ENCODE results near the gene GTF3C5.
A peak's percentile ranks its signal among the peaks of the same experiment; 100 is the strongest.

GTF3C5 gene

DNA sequence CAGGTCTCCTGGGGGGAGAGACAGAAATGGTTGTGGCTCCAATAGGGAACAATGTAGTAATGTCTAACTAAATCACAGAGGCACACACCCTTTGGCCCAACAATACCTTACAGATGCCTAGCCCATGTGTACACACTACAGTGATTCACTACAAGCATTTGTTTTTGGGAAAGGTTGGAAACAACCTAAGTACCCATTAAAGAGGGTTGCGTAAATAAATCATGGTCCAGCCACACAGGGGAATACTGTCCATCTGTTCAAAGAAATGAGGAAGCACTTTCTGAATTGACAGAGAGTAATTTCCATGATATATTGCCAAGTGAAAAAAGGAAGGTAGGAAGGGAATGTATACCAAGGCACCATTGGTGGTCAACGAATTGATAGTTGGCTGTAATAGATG, 22.0 kb upstream of the GTF3C5 start:
- H3K36me3 ChIP-seq (ENCODE audit: insufficient read depth): no peaks in the 10 kb centered on the region
- no peaks in the 10 kb centered on the region for H4K20me1 ChIP-seq (ENCODE audit: insufficient read depth)
- H3K4me3 ChIP-seq (IDR thresholded peaks at IDR 0.05; ENCODE audit: insufficient read depth, low read depth, low read length): no peak overlapping the region
- peaks cover 60% of the 10 kb centered on the region; the same call in 1 of the 2 replicates for H3K27me3 ChIP-seq (ENCODE audit: insufficient read depth, low read depth)
- TF ChIP-seq CTCF (conservative IDR thresholded peaks at IDR 0.05; ENCODE audit: low read depth, low read length): no peak
- H3K4me2 ChIP-seq: no peak overlapping the region
- no peaks in the 10 kb centered on the region for H3K4me1 ChIP-seq (ENCODE audit: low read depth, poor library complexity, severe bottlenecking)
- H2AFZ ChIP-seq (ENCODE audit: low read depth): no peak overlapping the region
- H3K79me2 ChIP-seq (ENCODE audit: insufficient read depth, low read depth): no peaks in the 10 kb centered on the region
- no peak overlapping the region for H3K27ac ChIP-seq
- H3K9ac ChIP-seq: no peak overlapping the region

DNA sequence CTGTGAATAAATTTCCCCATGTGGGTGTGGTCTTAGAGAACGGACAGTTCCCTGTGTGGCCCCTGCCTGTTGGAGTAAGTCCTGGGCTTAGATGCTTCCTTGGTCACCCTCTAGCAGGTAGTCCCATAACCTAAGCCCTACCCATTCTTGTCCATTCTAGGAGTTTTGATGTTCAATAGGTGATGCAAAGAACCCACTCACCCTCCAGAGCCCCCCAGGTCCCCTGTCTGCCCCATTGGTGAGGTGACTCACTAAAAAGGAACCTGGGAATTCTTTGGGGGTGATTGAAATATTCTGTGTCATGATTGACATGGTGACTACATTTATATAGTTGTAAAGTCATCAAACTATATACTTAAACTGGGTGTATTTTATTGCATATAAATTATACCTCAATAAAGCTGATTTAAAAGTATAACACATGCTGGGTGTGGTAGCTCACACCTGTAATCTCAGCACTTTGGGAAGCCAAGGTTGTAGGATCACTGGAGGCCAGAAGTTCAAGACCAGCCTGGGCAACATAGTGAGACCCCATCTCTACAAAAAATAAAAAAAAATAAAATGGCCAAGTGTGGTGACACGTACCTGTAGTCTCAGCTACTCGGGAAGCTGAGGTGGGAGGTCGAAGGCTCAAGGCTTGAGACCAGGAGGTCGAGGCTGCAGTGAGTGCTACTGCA, 20.8 kb upstream of the GTF3C5 start:
- Histone ChIP-seq H3K4me3 (IDR thresholded peaks at IDR 0.05; ENCODE audit: insufficient read depth, low read depth, low read length) (no peak overlapping the region), H3K4me1 (ENCODE audit: low read depth, poor library complexity, severe bottlenecking) (no peaks in the 10 kb centered on the region), H3K4me2 (no peak overlapping the region), H3K9ac (no peak overlapping the region), H2AFZ (ENCODE audit: low read depth) (no peak overlapping the region), H3K27ac (no peak overlapping the region), H3K36me3 (ENCODE audit: insufficient read depth) (no peaks in the 10 kb centered on the region), H3K27me3 (ENCODE audit: insufficient read depth, low read depth) (peaks cover 49% of the 10 kb centered on the region; the same call in 1 of the 2 replicates), H3K79me2 (ENCODE audit: insufficient read depth, low read depth) (no peaks in the 10 kb centered on the region), H4K20me1 (ENCODE audit: insufficient read depth) (no peaks in the 10 kb centered on the region)
- TF ChIP-seq CTCF (conservative IDR thresholded peaks at IDR 0.05; ENCODE audit: low read depth, low read length): no peak

- no peaks in the 10 kb centered on the region for H3K4me1 ChIP-seq (ENCODE audit: low read depth, poor library complexity, severe bottlenecking)
- H3K9ac ChIP-seq: no peak overlapping the region
- H3K79me2 ChIP-seq (ENCODE audit: insufficient read depth, low read depth): no peaks in the 10 kb centered on the region
- peaks cover 31% of the 10 kb centered on the region for H3K27me3 ChIP-seq (ENCODE audit: insufficient read depth, low read depth)
- H3K4me2 ChIP-seq: no peak overlapping the region
- H4K20me1 ChIP-seq (ENCODE audit: insufficient read depth): no peaks in the 10 kb centered on the region
- H2AFZ ChIP-seq (ENCODE audit: low read depth): no peak overlapping the region
- no peak overlapping the region for H3K27ac ChIP-seq
- H3K4me3 ChIP-seq (IDR thresholded peaks at IDR 0.05; ENCODE audit: insufficient read depth, low read depth, low read length): no peak overlapping the region
- no peak for TF ChIP-seq CTCF (conservative IDR thresholded peaks at IDR 0.05; ENCODE audit: low read depth, low read length)
- no peaks in the 10 kb centered on the region for H3K36me3 ChIP-seq (ENCODE audit: insufficient read depth)
These were observed 16.1 kb upstream of the GTF3C5 start for GRCh38 chr9:133014696-133015095.

GRCh38 chr9:133023117-133023890, 7.5 kb upstream of the GTF3C5 start:
- H3K4me1 ChIP-seq (ENCODE audit: low read depth, poor library complexity, severe bottlenecking): peaks cover 7% of the 10 kb centered on the region
- no peak overlapping the region for H3K9ac ChIP-seq
- H2AFZ ChIP-seq (ENCODE audit: low read depth): peak overlapping the region; percentile 14; the same call in 1 of the 2 replicates
- no peak for TF ChIP-seq CTCF (conservative IDR thresholded peaks at IDR 0.05; ENCODE audit: low read depth, low read length)
- H3K27me3 ChIP-seq (ENCODE audit: insufficient read depth, low read depth): peaks cover under 1% of the 10 kb centered on the region; the same call in 1 of the 2 replicates
- H3K4me2 ChIP-seq: no peak overlapping the region
- no peak overlapping the region for H3K27ac ChIP-seq
- no peaks in the 10 kb centered on the region for H3K79me2 ChIP-seq (ENCODE audit: insufficient read depth, low read depth)
- no peaks in the 10 kb centered on the region for H3K36me3 ChIP-seq (ENCODE audit: insufficient read depth)
- H3K4me3 ChIP-seq (IDR thresholded peaks at IDR 0.05; ENCODE audit: insufficient read depth, low read depth, low read length): no peak overlapping the region
- H4K20me1 ChIP-seq (ENCODE audit: insufficient read depth): no peaks in the 10 kb centered on the region
